Measurements from ENCODE around the gene DUSP10. TPM values are rescaled to one million over a fixed set of nuclear protein-coding genes. Genes with fewer than 3 reads are reported as not detected.

The DUSP10 gene
- total and polyA plus RNA-seq, 8 donors = 4.7 to 14.5 (median 9.3) TPM

DNA sequence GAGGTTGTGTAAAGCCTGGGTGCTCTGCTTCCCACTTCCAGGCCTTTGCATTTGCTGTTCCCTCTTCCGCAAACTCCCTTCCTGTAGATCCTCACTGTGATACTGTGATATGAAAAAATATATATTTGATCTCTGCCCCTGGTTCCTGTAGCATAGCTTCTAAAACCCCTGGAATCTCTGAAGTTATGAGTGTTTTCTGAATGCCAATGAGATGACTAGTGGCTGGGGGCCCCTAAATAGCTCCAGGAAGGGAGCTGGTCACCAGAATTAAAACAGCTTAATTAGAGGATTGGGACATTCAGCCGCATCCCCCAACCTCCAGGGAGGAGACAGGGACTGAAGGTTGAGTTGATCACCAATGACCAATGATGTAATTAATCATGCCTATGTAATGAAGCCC lies 21.9 kb downstream of the DUSP10 start:
- H3K27ac ChIP-seq = peak overlapping the region in 1 of 4 donors; percentile 53
- H3K27me3 ChIP-seq = no peaks in the 10 kb centered on the region
- no peak for FAIRE-seq
- no peak for ATAC-seq
- no peak overlapping the region for H3K4me3 ChIP-seq
- no peaks in the 10 kb centered on the region for H3K36me3 ChIP-seq
- H3K9me3 ChIP-seq = no peaks in the 10 kb centered on the region
- WGBS, 2 donors = 97 to 98% methylated on average over 2 of the region's 2 CpGs
- TF ChIP-seq, protein P1, sequence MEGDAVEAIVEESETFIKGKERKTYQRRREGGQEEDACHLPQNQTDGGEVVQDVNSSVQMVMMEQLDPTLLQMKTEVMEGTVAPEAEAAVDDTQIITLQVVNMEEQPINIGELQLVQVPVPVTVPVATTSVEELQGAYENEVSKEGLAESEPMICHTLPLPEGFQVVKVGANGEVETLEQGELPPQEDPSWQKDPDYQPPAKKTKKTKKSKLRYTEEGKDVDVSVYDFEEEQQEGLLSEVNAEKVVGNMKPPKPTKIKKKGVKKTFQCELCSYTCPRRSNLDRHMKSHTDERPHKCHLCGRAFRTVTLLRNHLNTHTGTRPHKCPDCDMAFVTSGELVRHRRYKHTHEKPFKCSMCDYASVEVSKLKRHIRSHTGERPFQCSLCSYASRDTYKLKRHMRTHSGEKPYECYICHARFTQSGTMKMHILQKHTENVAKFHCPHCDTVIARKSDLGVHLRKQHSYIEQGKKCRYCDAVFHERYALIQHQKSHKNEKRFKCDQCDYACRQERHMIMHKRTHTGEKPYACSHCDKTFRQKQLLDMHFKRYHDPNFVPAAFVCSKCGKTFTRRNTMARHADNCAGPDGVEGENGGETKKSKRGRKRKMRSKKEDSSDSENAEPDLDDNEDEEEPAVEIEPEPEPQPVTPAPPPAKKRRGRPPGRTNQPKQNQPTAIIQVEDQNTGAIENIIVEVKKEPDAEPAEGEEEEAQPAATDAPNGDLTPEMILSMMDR (IDR thresholded peaks at IDR 0.05) = no peak
- peaks cover 23 to 53% (median 32%) of the 10 kb centered on the region in 3 donors for H3K4me1 ChIP-seq
- no peak for DNase-seq
- intact Hi-C loops (cut with DNase I) = no loop called here

DNA sequence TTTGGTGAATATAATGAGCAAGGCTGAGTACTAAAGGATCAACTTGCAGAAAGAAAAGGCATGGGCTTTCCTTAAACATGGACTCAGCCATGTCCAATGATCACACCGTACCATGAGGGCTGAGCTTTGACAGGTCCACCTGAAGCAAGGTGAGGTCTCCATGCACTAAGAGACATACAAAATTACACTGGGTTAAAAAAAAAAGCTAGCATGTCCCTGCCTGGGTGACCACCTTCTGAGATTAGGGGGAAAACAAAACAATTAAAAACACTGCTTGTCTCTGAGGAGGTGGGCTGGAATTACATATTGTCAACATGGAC lies 22.7 kb downstream of the DUSP10 start:
- no peak for ATAC-seq
- Histone ChIP-seq H3K4me1 (peaks cover 23 to 52% (median 40%) of the 10 kb centered on the region in 3 donors), H3K9me3 (no peaks in the 10 kb centered on the region), H3K36me3 (no peaks in the 10 kb centered on the region), H3K4me3 (no peak overlapping the region), H3K27ac (peak overlapping the region in 3 of 4 donors; percentile 27 to 62 (median 53)), H3K27me3 (no peaks in the 10 kb centered on the region)
- 96 to 100% methylated on average over 1 of the region's 1 CpG for WGBS, 2 donors
- no peak for DNase-seq
- TF ChIP-seq, protein P1 (IDR thresholded peaks at IDR 0.05) = no peak
- intact Hi-C loops (cut with DNase I) = no loop called here
- FAIRE-seq = no peak

DNA sequence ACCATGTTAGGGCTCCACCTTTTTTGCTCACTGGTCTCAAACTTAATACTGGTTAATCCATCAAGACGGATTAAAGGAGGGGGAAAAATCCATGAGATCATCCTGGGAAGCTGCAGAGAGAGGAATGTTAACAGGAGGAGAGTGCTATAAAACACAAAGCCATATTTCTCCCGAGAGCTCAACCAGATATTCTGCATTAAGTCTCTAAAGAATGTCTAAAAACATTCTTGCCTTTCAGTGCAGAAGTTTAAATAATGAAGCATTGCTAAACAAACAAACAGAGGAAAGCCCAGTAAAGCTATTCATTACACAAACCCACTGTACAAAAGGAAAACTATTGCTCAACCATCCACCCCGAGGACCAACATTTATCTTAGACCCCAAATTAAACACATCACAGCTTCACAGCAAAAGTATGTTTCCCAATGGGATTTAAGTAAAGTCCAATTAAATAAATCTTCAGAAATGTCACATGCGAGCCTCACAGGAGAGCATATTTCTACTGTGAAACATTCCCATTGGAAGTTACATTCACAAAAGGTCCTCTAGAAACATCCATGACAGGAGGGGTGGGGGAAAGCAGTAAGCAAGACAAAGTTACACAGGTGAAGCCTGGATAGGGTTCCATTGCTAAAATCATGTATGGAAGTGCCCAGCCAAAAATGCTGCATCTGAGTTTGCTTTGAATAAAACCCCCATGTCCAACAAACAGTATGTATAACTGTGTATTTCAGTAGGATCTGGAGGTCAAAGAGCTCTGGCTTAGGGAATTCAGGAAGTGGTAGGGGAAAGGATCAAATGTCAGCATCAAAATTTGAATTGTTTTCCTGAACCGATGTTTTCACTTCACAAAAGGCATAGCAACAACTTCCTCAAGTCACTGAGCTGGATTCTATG lies 23.3 kb downstream of the DUSP10 start:
- peaks cover 23 to 54% (median 41%) of the 10 kb centered on the region in 3 donors for H3K4me1 ChIP-seq
- H3K27me3 ChIP-seq = no peaks in the 10 kb centered on the region
- H3K36me3 ChIP-seq = no peaks in the 10 kb centered on the region
- H3K27ac ChIP-seq = peak overlapping the region in 3 of 4 donors; percentile 27 to 62 (median 53)
- intact Hi-C loops (cut with DNase I) = no loop called here
- H3K4me3 ChIP-seq = no peak overlapping the region
- DNase-seq (no peak), FAIRE-seq (no peak), ATAC-seq (peak in 3 of 4 donors; percentile 3 to 17 (median 6))
- no peaks in the 10 kb centered on the region for H3K9me3 ChIP-seq
- WGBS, 2 donors = 42 to 47% methylated on average over 5 of the region's 5 CpGs
- TF ChIP-seq, protein P1 (IDR thresholded peaks at IDR 0.05) = no peak

DNA sequence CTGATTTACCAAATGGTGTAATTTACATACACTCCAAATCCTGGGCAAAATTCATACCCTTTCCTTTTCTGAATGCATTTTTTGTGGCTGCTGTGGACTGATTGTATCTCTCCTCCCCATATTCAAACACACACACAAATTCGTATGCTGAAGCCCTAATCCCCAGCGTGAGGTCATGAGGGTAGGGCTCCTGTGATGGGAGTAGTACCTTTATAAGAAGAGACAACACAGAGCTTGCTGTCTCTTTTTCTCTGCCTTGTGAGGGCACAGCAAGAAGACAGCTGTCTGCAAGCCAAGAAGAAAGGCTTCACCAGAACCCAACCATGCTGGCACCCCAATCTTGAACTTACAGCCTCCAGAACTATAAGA lies 24.4 kb downstream of the DUSP10 start:
- no peaks in the 10 kb centered on the region for H3K9me3 ChIP-seq
- no peaks in the 10 kb centered on the region for H3K36me3 ChIP-seq
- H3K27ac ChIP-seq = peak overlapping the region in 3 of 4 donors; percentile 54 to 82 (median 77)
- intact Hi-C loops (cut with DNase I) = no loop called here
- ATAC-seq (no peak), FAIRE-seq (no peak), DNase-seq (no peak)
- 53 to 55% methylated on average over 2 of the region's 2 CpGs for WGBS, 2 donors
- H3K27me3 ChIP-seq = no peaks in the 10 kb centered on the region
- TF ChIP-seq, protein P1 (IDR thresholded peaks at IDR 0.05) = no peak
- H3K4me1 ChIP-seq = peaks cover 23 to 64% (median 41%) of the 10 kb centered on the region in 3 donors
- no peak overlapping the region for H3K4me3 ChIP-seq
